ENCODE measurements around the gene IKZF1.

IKZF1 gene

GRCh38 chr7:50308203-50308531 is 3.7 kb downstream of the IKZF1 start:
- no peaks in the 10 kb centered on the region for H3K36me3 ChIP-seq
- H3K27me3 ChIP-seq (ENCODE audit: insufficient read depth, low read depth, severe bottlenecking), result no peaks in the 10 kb centered on the region
- TF ChIP-seq CTCF (IDR thresholded peaks at IDR 0.05; ENCODE audit: low read depth, low read length), result no peak
- H3K27ac ChIP-seq, result no peak overlapping the region
- DNase-seq, result no peak
- no peaks in the 10 kb centered on the region for H3K9me3 ChIP-seq (ENCODE audit: severe bottlenecking)
- no peak overlapping the region for H3K4me3 ChIP-seq (ENCODE audit: low read depth, low read length)

- H3K27me3 ChIP-seq (ENCODE audit: insufficient read depth, low read depth, severe bottlenecking), result no peaks in the 10 kb centered on the region
- no peak overlapping the region for H3K27ac ChIP-seq
Measured at GRCh38 chr7:50308532-50309385, 4.2 kb downstream of the IKZF1 start.

GRCh38 chr7:50309721-50310120 is 5.2 kb downstream of the IKZF1 start:
- no peaks in the 10 kb centered on the region for H3K36me3 ChIP-seq
- no peak overlapping the region for H3K4me3 ChIP-seq (ENCODE audit: low read depth, low read length)
- no peaks in the 10 kb centered on the region for H3K27me3 ChIP-seq (ENCODE audit: insufficient read depth, low read depth, severe bottlenecking)
- H3K9me3 ChIP-seq (ENCODE audit: severe bottlenecking), result no peaks in the 10 kb centered on the region
- no peak for TF ChIP-seq CTCF (IDR thresholded peaks at IDR 0.05; ENCODE audit: low read depth, low read length)
- DNase-seq, result no peak
- H3K27ac ChIP-seq, result no peak overlapping the region

More at GRCh38 chr7:50308532-50309385, 4.2 kb downstream of the IKZF1 start:
- Histone ChIP-seq H3K36me3 (no peaks in the 10 kb centered on the region), H3K4me3 (ENCODE audit: low read depth, low read length) (no peak overlapping the region), H3K9me3 (ENCODE audit: severe bottlenecking) (no peaks in the 10 kb centered on the region)
- TF ChIP-seq CTCF (IDR thresholded peaks at IDR 0.05; ENCODE audit: low read depth, low read length), result no peak
- DNase-seq, result no peak

GRCh38 chr7:50310361-50310760 is 5.8 kb downstream of the IKZF1 start:
- Histone ChIP-seq H3K27ac (no peak overlapping the region), H3K9me3 (ENCODE audit: severe bottlenecking) (no peaks in the 10 kb centered on the region), H3K27me3 (ENCODE audit: insufficient read depth, low read depth, severe bottlenecking) (no peaks in the 10 kb centered on the region), H3K4me3 (ENCODE audit: low read depth, low read length) (no peak overlapping the region), H3K36me3 (no peaks in the 10 kb centered on the region)
- no peak for TF ChIP-seq CTCF (IDR thresholded peaks at IDR 0.05; ENCODE audit: low read depth, low read length)
- no peak for DNase-seq

DNA sequence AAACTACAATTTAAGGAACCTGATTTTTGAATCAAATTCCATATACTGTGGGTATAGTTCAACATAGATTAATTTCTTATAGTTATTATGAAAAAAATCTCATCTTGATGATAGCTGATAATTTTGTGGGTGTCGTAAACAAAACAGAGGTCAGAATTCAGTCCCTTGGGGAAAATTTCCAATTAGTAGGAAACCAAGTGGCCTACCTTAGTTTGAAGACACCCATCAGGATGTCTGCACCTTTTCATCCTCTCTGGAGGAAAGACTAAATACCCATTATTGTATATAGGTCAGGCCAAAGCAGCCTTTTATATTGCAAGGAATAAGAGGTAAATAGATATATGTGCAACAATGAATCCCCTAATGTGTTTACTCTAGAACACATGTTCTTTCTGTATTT is 6.4 kb downstream of the IKZF1 start:
- no peak for DNase-seq
- TF ChIP-seq CTCF (IDR thresholded peaks at IDR 0.05; ENCODE audit: low read depth, low read length), result no peak
- H3K4me3 ChIP-seq (ENCODE audit: low read depth, low read length), result no peak overlapping the region
- no peaks in the 10 kb centered on the region for H3K9me3 ChIP-seq (ENCODE audit: severe bottlenecking)
- no peaks in the 10 kb centered on the region for H3K27me3 ChIP-seq (ENCODE audit: insufficient read depth, low read depth, severe bottlenecking)
- no peaks in the 10 kb centered on the region for H3K36me3 ChIP-seq
- no peak overlapping the region for H3K27ac ChIP-seq

Data from WERI-Rb-1 (cell line).